MCF 10A (cell line): ENCODE data around the gene HIPK1. TPM values are rescaled to one million over a fixed set of nuclear protein-coding genes. Genes with fewer than 3 reads are reported as not detected.

Experiments
- BruUV-seq: library from RNA; stranded (reverse); fragments of 400-500 nt; replicated peaks from 2 replicates; lab custom pipeline; 2021; lab: Mats Ljungman, UMichigan
- CTCF ChIA-PET: fragments of 300-600 bp; sonication (Branson Sonifier 250); formaldehyde crosslinking; extraction: SDS; loops from one replicate; lab custom pipeline; 2021; ENCODE audit warnings: antibody characterized with exemption, inconsistent platforms; lab: Yijun Ruan, JAX
- POLR2A ChIA-PET: fragments of 300-600, 350-650 bp; sonication (Branson Sonifier 250); formaldehyde crosslinking; extraction: SDS; loops from one replicate; lab custom pipeline; 2020; ENCODE audit warnings: antibody characterized with exemption, inconsistent platforms; lab: Yijun Ruan, JAX
- DNase-seq: peaks from one replicate; pipeline ENCODE4 v3.0.0-alpha.2; 2018; ENCODE audit not compliant: unreplicated experiment
- H3K27ac Mint-ChIP-seq: one replicate; pipeline ENCODE4 v1.8.0; 2022; ENCODE audit warnings: mild to moderate bottlenecking, low read depth, mixed read lengths; ENCODE audit not compliant: unreplicated experiment
- H3K27me3 Mint-ChIP-seq: one replicate; pipeline ENCODE4 v1.8.0; 2022; ENCODE audit warnings: mixed read lengths; ENCODE audit not compliant: insufficient read depth, unreplicated experiment
- H3K36me3 Mint-ChIP-seq: one replicate; pipeline ENCODE4 v1.8.0; 2022; ENCODE audit warnings: mild to moderate bottlenecking, moderate library complexity, mixed read lengths; ENCODE audit not compliant: insufficient read depth, unreplicated experiment
- H3K4me1 Mint-ChIP-seq: one replicate; pipeline ENCODE4 v1.8.0; 2022; ENCODE audit warnings: mixed read lengths; ENCODE audit not compliant: insufficient read depth, unreplicated experiment
- H3K4me3 Mint-ChIP-seq: one replicate; pipeline ENCODE4 v1.8.0; 2022; ENCODE audit warnings: mild to moderate bottlenecking, moderate library complexity, mixed read lengths; ENCODE audit not compliant: unreplicated experiment
- H3K9me3 Mint-ChIP-seq: one replicate; pipeline ENCODE4 v1.8.0; 2022; ENCODE audit warnings: mixed read lengths; ENCODE audit not compliant: unreplicated experiment
- CTCF ChIP-seq: fragments of 200-600 bp; IDR thresholded peaks from one replicate; pipeline ENCODE4 v1.8.0; 2022; ENCODE audit warnings: antibody characterized with exemption, mild to moderate bottlenecking; ENCODE audit not compliant: unreplicated experiment
- intact Hi-C: fragments of 100-400 bp; cut with micrococcal nuclease; formaldehyde crosslinking; loops from 2 replicates; pipeline ENCODE4 v1.14.1; 2022
- total RNA-seq: library from RNA; stranded (reverse); gene quantifications from 2 replicates; pipeline ENCODE4 v1.2.3, GENCODE V29; 2022

The HIPK1 gene
- total RNA-seq, 1 experiment from 2014 or later, result 46.7 TPM

GRCh38 chr1:113991467-113991997 is 62.4 kb downstream of the HIPK1 start:
- H3K27ac Mint-ChIP-seq, result no peak overlapping the region

GRCh38 chr1:113993072-113993471 is 63.9 kb downstream of the HIPK1 start:
- POLR2A ChIA-PET, result no interaction called here
- no peak for TF ChIP-seq CTCF
- Mint-ChIP-seq H3K27me3 (no peaks in the 10 kb centered on the region), H3K4me3 (no peak overlapping the region), H3K27ac (no peak overlapping the region), H3K4me1 (peaks cover under 1% of the 10 kb centered on the region), H3K9me3 (peaks cover 14% of the 10 kb centered on the region), H3K36me3 (no peaks in the 10 kb centered on the region)
- DNase-seq, result no peak
- intact Hi-C loops, result no loop called here
- BruUV-seq, result no TSS peak
- CTCF ChIA-PET, result interaction anchor here (1.1 kb wide), 1 partner anchor 11 kb away, joined by 3 read pairs; no protein-coding TSS in a partner anchor

More at GRCh38 chr1:113991467-113991997, 62.4 kb downstream of the HIPK1 start:
- CTCF ChIA-PET, result interaction anchor here (3.0 kb wide), 1 partner anchor 291 kb away, joined by 13 read pairs; no protein-coding TSS in a partner anchor
- TF ChIP-seq CTCF, result no peak
- intact Hi-C loops, result no loop called here
- no peaks in the 10 kb centered on the region for H3K27me3 Mint-ChIP-seq
- POLR2A ChIA-PET, result no interaction called here
- H3K36me3 Mint-ChIP-seq, result no peaks in the 10 kb centered on the region
- H3K4me1 Mint-ChIP-seq, result no peaks in the 10 kb centered on the region
- no peak overlapping the region for H3K4me3 Mint-ChIP-seq
- H3K9me3 Mint-ChIP-seq, result peaks cover 14% of the 10 kb centered on the region
- no peak for DNase-seq
- BruUV-seq, result no TSS peak

GRCh38 chr1:113993766-113994165 is 64.6 kb downstream of the HIPK1 start:
- DNase-seq, result no peak
- Mint-ChIP-seq H3K27me3 (no peaks in the 10 kb centered on the region), H3K9me3 (peaks cover 14% of the 10 kb centered on the region), H3K36me3 (no peaks in the 10 kb centered on the region), H3K27ac (no peak overlapping the region), H3K4me1 (peaks cover 5% of the 10 kb centered on the region), H3K4me3 (no peak overlapping the region)
- intact Hi-C loops, result loop anchor here (1.0 kb wide), 1 partner anchor 298 kb away; no protein-coding TSS in a partner anchor
- no TSS peak for BruUV-seq
- ChIA-PET POLR2A (no interaction called here), CTCF (interaction anchor here (0.6 kb wide), 1 partner anchor 246 kb away, joined by 3 read pairs; no protein-coding TSS in a partner anchor)
- no peak for TF ChIP-seq CTCF

GRCh38 chr1:113995382-113995781 is 66.3 kb downstream of the HIPK1 start:
- CTCF ChIA-PET, result interaction anchor here (0.6 kb wide), 1 partner anchor 1816 kb away, joined by 3 read pairs; no protein-coding TSS in a partner anchor
- no TSS peak for BruUV-seq
- H3K27me3 Mint-ChIP-seq, result no peaks in the 10 kb centered on the region

More at GRCh38 chr1:113995382-113995781, 66.3 kb downstream of the HIPK1 start:
- peaks cover 5% of the 10 kb centered on the region for H3K4me1 Mint-ChIP-seq
- peaks cover 14% of the 10 kb centered on the region for H3K9me3 Mint-ChIP-seq
- POLR2A ChIA-PET, result no interaction called here
- no peak overlapping the region for H3K27ac Mint-ChIP-seq
- no peak overlapping the region for H3K4me3 Mint-ChIP-seq
- intact Hi-C loops, result no loop called here
- H3K36me3 Mint-ChIP-seq, result no peaks in the 10 kb centered on the region
- DNase-seq, result no peak
- TF ChIP-seq CTCF, result no peak
